ENCODE measurements around the gene GIPC1. TPM values are rescaled to one million over a fixed set of nuclear protein-coding genes. Genes with fewer than 3 reads are reported as not detected.

Gene GIPC1
- total RNA-seq, 2 experiments from 2014 or later = 36.5 to 47.2 TPM

DNA sequence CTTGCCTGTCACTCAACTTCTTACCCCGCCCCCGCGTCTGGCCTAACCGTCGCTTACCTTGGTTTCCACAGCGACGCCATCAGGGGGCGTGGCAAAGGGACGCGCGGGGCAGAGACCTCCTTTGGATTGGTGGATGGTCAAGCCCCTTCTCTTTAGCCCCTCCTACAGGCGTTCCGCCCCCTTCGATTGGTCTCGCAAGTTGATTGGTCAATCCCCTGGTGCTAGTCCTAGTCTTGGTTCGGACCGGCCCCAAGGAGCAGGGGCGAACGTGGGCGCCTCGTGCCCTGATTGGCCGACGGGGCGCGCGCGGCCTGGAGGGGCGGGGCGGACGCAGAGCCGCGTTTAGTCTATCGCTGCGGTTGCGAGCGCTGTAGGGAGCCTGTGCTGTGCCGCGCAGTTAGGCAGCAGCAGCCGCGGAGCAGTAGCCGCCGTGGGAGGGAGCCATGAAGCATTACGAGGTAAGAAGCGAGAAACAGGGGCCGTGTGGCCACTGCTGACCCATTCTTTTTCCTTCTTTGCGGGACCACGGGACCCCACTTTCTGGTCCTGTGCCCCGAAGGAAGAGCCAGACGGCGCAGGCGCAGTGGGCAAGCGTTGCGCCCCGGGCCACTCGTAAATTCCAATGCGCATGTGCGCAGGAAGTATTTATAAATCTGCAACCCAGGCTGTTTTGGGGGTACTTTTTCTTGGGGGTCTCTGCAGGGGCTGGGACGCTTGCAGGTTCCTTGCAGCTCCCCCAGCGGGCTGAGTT lies 33.5 kb upstream of the GIPC1 start, which contains the start of gene TECR:
TECR (plus strand) TSS at position 341 of the 751 bp plus-strand sequence; CDS start at position 444, 103 bp downstream.
- H3K27ac Mint-ChIP-seq = peak within 1 kb of the TSS; percentile 95
- CTCF ChIA-PET = no interaction called here
- POLR2A ChIA-PET = no interaction called here
- H3K4me3 Mint-ChIP-seq = peak within 1 kb of the TSS; percentile 81
- H3K36me3 Mint-ChIP-seq (ENCODE audit: low read depth) = peaks cover 16% of the 10 kb centered on the region
- H3K4me1 Mint-ChIP-seq = peaks cover 40% of the 10 kb centered on the region
- peak; percentile 100 for DNase-seq
- H3K9me3 Mint-ChIP-seq = no peaks in the 10 kb centered on the region
- H3K27me3 Mint-ChIP-seq = no peaks in the 10 kb centered on the region

DNA sequence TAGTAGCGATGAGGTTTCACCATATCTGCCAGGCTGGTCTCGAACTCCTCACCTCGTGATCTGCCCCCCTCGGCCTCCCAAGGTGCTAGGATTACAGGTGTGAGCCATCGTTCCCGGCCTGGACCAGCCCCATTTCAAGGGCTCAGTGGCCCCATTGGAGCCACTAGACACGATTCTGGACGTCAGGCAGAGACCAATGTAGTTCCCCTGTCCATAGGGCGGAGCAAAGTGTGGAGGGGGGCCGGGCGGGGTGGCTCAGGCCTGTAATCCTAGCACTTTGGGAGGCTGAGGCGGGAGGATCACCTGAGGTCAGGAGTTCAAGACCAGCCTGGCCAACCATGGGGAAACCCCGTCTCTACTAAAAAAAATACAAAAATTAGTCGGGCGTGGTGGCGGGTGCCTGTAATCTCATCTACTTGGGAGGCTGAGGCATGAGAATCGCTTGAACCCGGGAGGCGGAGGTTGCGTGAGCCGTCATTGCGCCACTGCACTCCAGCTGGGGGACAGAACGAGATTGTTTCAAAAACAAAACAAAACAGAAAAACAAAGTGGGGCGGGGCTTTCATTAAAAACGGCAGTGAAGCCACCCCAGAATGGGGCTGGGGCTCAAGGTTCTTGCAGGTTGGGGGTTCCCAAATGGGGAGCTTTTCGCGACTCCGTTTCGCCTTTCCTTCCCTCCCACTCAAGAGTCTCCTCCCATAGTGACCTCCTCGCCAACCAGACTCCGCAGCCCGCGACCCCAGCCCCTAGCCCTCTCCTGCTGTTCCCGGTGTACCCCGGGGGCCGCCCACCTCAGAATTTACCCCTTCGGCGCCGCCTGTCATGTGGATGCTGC lies 32.7 kb upstream of the GIPC1 start:
- Mint-ChIP-seq H3K27me3 (no peaks in the 10 kb centered on the region), H3K4me3 (peak overlapping the region; percentile 81), H3K9me3 (no peaks in the 10 kb centered on the region), H3K27ac (peak overlapping the region; percentile 95), H3K36me3 (ENCODE audit: low read depth) (peaks cover 16% of the 10 kb centered on the region), H3K4me1 (peaks cover 46% of the 10 kb centered on the region)
- CTCF ChIA-PET = interaction anchor here (1.2 kb wide), 1 partner anchor 11 kb away, joined by 4 read pairs; the partner anchor contains the start of gene DNAJB1
- no peak for DNase-seq
- POLR2A ChIA-PET = no interaction called here

DNA sequence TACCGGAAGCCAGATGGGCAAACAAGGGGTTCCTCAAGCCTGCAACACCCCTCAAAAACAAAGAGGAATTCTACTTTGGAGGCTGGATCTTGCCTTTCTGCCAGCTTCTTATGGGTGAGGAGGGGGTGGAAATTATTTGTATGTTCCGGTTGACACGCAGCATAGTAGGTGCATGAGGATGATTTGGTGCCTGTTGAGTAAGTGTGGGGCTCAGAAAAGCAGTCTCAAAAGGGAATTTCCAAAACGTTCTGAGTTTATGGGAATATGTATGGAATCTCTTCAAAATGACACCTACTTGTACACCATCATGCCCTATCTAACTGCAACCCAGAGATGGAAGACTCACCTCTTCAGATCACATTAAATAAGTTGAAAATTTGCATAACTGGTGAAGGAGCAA lies 30.5 kb upstream of the GIPC1 start:
- no peak overlapping the region for H3K4me3 Mint-ChIP-seq
- H3K27ac Mint-ChIP-seq = peak overlapping the region; percentile 11

DNA sequence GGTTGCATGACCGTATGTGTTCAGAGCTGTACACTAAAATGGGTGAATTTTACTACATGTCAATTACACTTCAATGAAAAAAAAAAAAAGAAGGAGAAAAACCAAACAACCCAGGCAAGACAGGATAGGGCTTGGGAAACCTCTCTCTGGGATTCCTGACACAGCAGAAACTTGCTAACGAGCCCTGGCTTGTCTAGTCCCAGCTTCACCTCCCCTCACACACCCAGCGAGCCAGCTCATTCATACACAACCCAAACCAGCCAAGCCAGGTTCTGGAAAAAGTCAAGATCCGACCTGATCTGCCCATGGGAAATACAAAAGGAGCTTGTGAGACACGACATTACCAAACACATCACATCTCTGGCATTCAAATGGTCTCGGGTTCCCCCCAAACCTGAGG lies 29.8 kb upstream of the GIPC1 start:
- H3K27me3 Mint-ChIP-seq = no peaks in the 10 kb centered on the region
- H3K27ac Mint-ChIP-seq = no peak overlapping the region
- DNase-seq = no peak
- POLR2A ChIA-PET = interaction anchor here (1.2 kb wide), 1 partner anchor 8 kb away, joined by 5 read pairs; no protein-coding TSS in a partner anchor
- H3K4me1 Mint-ChIP-seq = peaks cover 55% of the 10 kb centered on the region
- H3K4me3 Mint-ChIP-seq = no peak overlapping the region
- CTCF ChIA-PET = interaction anchor here (0.9 kb wide), 1 partner anchor 12 kb away, joined by 3 read pairs; no protein-coding TSS in a partner anchor
- H3K9me3 Mint-ChIP-seq = no peaks in the 10 kb centered on the region
- H3K36me3 Mint-ChIP-seq (ENCODE audit: low read depth) = peaks cover 6% of the 10 kb centered on the region

More for the DNA sequence above, 30.5 kb upstream of the GIPC1 start:
- Mint-ChIP-seq H3K27me3 (no peaks in the 10 kb centered on the region), H3K4me1 (peaks cover 58% of the 10 kb centered on the region), H3K36me3 (ENCODE audit: low read depth) (peaks cover 6% of the 10 kb centered on the region), H3K9me3 (no peaks in the 10 kb centered on the region)
- DNase-seq = no peak
- CTCF ChIA-PET = interaction anchor here (0.9 kb wide), 1 partner anchor 12 kb away, joined by 3 read pairs; no protein-coding TSS in a partner anchor
- POLR2A ChIA-PET = interaction anchor here (1.2 kb wide), 1 partner anchor 9 kb away, joined by 5 read pairs; no protein-coding TSS in a partner anchor

DNA sequence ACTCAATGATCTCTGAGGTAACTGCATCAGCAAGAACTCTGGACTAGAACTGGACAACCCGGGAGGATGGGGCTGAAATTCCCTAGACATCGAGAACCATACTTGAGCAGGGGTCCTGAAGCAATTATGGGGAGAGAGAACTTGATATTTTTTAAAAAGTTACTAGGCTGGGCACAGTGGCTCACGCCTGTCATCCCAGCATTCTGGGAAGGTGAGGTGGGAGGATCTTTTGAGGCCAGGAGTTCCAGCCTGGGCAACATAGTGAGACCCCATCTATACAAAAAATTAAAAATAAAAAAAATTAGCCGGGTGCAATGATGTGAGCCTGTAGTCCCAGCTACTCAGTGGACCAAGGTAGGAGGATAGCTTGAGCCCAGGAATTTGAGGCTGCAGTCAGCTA lies 24.6 kb upstream of the GIPC1 start:
- no peak for DNase-seq
- H3K27ac Mint-ChIP-seq = peak overlapping the region; percentile 98

DNA sequence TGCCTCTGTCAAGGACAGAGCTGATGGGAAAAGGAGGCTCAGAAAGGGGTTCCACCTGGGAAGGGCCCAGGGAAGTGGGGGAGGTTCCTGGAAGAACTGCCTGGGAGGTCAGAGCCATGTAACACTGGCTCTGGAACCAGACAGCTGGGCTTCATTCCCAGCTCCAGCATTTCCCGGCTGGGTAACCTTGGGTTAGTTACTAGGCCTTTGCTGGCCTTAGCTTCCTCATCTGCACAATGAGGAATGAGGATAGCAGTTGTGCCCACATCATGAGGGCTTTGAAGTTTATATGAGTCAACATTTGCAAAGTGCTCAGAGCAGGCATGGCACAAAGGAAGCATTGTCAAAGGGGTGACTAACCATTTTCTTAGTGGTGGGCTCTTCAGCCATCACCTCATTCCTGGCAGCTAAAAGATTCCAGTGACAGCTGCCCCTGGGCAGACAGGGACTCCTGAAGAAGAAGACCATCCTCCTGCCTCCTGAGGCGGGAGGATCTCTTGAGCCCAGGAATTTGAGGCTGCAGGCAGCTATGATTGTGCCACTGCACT lies 24.0 kb upstream of the GIPC1 start:
- Mint-ChIP-seq H3K4me3 (peak overlapping the region; percentile 94), H3K36me3 (ENCODE audit: low read depth) (peaks cover 31% of the 10 kb centered on the region), H3K27me3 (no peaks in the 10 kb centered on the region), H3K4me1 (peaks cover 69% of the 10 kb centered on the region), H3K27ac (peak overlapping the region; percentile 98), H3K9me3 (no peaks in the 10 kb centered on the region)
- no peak for DNase-seq
- POLR2A ChIA-PET = interaction anchor here (0.6 kb wide), 1 partner anchor 35 kb away, joined by 3 read pairs; no protein-coding TSS in a partner anchor
- CTCF ChIA-PET = no interaction called here

More for the DNA sequence above, 24.6 kb upstream of the GIPC1 start:
- Mint-ChIP-seq H3K4me3 (no peak overlapping the region), H3K4me1 (peaks cover 63% of the 10 kb centered on the region), H3K36me3 (ENCODE audit: low read depth) (peaks cover 25% of the 10 kb centered on the region), H3K27me3 (no peaks in the 10 kb centered on the region), H3K9me3 (no peaks in the 10 kb centered on the region)
- POLR2A ChIA-PET = interaction anchor here (0.6 kb wide), 1 partner anchor 36 kb away, joined by 3 read pairs; no protein-coding TSS in a partner anchor
- CTCF ChIA-PET = interaction anchor here (2.7 kb wide), 1 partner anchor 384 kb away, joined by 6 read pairs; the partner anchor contains the start of gene ASF1B

DNA sequence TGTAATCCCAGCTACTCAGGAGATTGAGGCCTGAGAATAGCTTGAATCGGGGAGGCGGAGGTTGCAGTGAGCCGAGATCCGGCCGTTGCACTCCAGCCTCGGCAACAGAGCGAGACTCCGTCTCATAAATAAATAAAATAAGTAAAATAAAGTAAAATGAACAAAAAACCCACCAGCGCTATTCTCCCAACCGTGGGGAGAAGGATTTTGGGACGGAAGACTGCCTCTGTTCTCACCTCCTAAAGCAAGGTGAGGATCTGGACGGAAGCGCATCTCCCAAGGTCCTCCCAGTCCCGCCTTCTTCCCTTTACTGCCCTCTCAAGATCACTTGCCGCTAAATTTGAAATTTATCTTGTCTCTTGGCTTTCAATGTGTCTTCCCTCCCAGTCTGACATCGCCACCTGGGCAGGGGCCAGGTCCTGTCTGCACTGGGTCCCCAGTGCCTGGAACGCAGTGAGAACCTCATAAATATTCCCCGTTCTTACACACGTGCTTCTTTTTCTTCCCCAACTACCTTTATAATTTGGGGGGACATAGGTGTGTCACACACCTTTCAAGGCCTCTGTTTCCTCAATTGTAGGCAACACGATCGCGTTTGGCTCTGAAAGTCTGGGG lies 23.4 kb upstream of the GIPC1 start:
- Mint-ChIP-seq H3K27me3 (no peaks in the 10 kb centered on the region), H3K9me3 (no peaks in the 10 kb centered on the region), H3K27ac (peak overlapping the region; percentile 98), H3K4me1 (peaks cover 75% of the 10 kb centered on the region), H3K36me3 (ENCODE audit: low read depth) (peaks cover 36% of the 10 kb centered on the region), H3K4me3 (peak overlapping the region; percentile 94)
- CTCF ChIA-PET = interaction anchor here (0.6 to 2.0 kb wide), 3 partner anchors 12 to 52 kb away, joined by 3 to 7 read pairs (median 5); partner anchors contain the start of gene NDUFB7
- POLR2A ChIA-PET = no interaction called here
- DNase-seq = no peak

DNA sequence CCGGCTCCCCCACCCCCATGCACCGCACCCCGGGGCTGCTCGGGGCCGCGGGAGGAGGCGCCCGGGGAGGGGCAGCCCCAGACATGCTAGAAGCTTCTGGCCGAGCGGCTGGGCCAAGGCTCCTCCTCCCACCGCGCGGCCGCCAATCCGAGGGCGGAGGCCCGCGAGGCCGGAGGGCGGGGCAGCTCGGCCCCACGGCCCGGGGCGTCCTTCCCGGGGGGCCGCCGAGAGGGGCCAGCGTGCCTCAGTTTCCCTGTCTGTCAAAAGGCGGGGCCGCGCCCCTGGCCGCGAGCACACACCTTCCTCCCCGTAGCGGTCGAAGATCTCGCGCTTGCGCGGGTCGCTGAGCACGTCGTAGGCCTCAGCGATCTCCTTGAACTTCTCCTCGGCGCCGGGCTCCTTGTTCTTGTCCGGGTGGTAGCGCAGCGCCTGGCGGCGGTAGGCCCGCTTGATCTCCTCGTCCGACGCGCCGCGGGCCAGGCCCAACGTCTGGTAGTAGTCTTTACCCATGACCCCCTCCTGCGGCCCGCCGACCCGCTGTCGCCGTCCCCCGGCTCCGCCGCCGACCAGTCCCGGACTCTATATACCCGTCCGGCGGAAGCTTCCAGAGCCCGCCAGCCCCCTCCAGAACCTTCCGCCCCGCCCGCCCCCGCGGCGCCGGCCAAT lies 22.0 kb upstream of the GIPC1 start, which contains the start of gene DNAJB1:
DNAJB1 (minus strand) TSS at position 558 of the 666 bp plus-strand sequence; CDS start at position 510, 48 bp downstream.
- POLR2A ChIA-PET = interaction anchor here (0.6 to 1.5 kb wide), 3 partner anchors 8 to 172 kb away, joined by 4 to 6 read pairs (median 5); partner anchors contain the start of gene ZNF333
- Mint-ChIP-seq H3K9me3 (no peaks in the 10 kb centered on the region), H3K36me3 (ENCODE audit: low read depth) (peaks cover 35% of the 10 kb centered on the region), H3K27me3 (no peaks in the 10 kb centered on the region), H3K27ac (peak within 1 kb of the TSS; percentile 98), H3K4me1 (peaks cover 66% of the 10 kb centered on the region), H3K4me3 (peak within 1 kb of the TSS; percentile 94)
- DNase-seq = peak; percentile 66
- CTCF ChIA-PET = interaction anchor here (0.7 to 2.0 kb wide), 8 partner anchors 10 to 1416 kb away, joined by 3 to 7 read pairs (median 4); partner anchors contain the start of gene NDUFB7

DNA sequence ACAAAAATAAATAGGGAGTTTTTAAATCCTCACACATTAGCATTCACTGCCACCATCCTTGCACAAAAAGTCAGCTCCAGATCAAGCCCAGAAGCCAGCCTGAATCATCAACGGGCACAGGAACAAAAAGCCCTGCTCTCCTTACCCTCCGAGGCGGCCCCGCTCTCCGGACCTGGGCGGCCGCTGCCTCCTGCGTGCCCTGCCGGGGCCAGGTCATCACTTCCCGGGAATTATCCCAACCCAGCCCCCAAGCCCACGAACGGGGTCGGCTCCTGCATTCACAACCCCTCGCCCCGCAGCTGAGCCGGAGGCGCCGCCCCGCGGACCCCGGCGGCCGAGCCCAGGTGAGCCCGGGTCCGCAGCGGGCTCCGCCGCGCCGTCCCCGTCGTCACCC lies 21.5 kb upstream of the GIPC1 start:
- DNase-seq = no peak
- POLR2A ChIA-PET = interaction anchor here (0.5 to 1.5 kb wide), 3 partner anchors 8 to 100 kb away, joined by 3 to 6 read pairs (median 5); no protein-coding TSS in a partner anchor
- Mint-ChIP-seq H3K27ac (peak overlapping the region; percentile 93), H3K9me3 (no peaks in the 10 kb centered on the region), H3K36me3 (ENCODE audit: low read depth) (peaks cover 35% of the 10 kb centered on the region), H3K4me3 (peak overlapping the region; percentile 94), H3K4me1 (peaks cover 63% of the 10 kb centered on the region), H3K27me3 (no peaks in the 10 kb centered on the region)
- CTCF ChIA-PET = interaction anchor here (0.9 to 2.0 kb wide), 7 partner anchors 10 to 159 kb away, joined by 3 to 7 read pairs (median 4); partner anchors contain the start of gene NDUFB7

DNA sequence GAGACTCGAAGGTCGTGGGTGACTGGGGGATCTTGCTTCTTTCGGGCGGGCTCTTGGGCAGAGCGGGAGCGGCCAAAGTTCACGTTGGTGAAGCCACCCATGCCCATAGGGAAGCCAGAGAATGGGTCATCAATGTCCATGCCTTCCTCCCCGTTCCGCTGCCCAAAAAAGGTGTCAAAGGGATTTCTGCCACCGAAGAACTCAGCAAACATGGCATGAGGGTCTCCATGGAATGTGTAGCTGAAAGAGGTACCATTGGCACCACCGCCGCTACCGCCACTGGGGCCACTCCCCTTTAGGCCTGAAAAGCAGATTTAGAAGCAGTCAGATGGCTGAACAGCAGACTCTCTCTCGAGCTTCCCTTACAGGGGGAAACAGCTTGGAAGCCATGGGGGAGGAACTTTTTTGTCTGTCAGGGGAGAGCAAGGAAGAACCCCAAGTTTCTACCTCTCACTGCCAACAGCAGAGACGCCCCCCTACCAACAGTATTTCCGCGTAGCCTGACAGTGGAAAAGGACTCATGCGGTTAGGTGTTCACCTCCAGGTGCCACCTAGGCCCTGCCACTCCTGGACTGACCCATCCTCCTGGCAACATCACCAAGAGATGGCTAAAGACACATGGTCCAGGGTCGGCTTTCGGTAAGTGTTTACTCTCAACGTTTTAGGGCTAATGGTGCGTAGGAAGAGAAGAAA lies 21.0 kb upstream of the GIPC1 start:
- Mint-ChIP-seq H3K4me1 (peaks cover 60% of the 10 kb centered on the region), H3K36me3 (ENCODE audit: low read depth) (peaks cover 35% of the 10 kb centered on the region)
- DNase-seq = no peak

More for the DNA sequence above, 21.0 kb upstream of the GIPC1 start:
- no peaks in the 10 kb centered on the region for H3K9me3 Mint-ChIP-seq
- ChIA-PET CTCF (interaction anchor here (0.9 to 1.7 kb wide), 5 partner anchors 10 to 158 kb away, joined by 3 to 7 read pairs (median 4); no protein-coding TSS in a partner anchor), POLR2A (interaction anchor here (0.5 to 1.5 kb wide), 3 partner anchors 9 to 99 kb away, joined by 3 to 6 read pairs (median 5); no protein-coding TSS in a partner anchor)
- H3K4me3 Mint-ChIP-seq = peak overlapping the region; percentile 94
- H3K27ac Mint-ChIP-seq = peak overlapping the region; percentile 93
- H3K27me3 Mint-ChIP-seq = no peaks in the 10 kb centered on the region
